Measurements from ENCODE around the gene BEND5. TPM values are rescaled to one million over a fixed set of nuclear protein-coding genes. Genes with fewer than 3 reads are reported as not detected.

Gene BEND5
- total RNA-seq, 4 donors from 2014 or later: 1.1 to 3.5 (median 1.4) TPM

DNA sequence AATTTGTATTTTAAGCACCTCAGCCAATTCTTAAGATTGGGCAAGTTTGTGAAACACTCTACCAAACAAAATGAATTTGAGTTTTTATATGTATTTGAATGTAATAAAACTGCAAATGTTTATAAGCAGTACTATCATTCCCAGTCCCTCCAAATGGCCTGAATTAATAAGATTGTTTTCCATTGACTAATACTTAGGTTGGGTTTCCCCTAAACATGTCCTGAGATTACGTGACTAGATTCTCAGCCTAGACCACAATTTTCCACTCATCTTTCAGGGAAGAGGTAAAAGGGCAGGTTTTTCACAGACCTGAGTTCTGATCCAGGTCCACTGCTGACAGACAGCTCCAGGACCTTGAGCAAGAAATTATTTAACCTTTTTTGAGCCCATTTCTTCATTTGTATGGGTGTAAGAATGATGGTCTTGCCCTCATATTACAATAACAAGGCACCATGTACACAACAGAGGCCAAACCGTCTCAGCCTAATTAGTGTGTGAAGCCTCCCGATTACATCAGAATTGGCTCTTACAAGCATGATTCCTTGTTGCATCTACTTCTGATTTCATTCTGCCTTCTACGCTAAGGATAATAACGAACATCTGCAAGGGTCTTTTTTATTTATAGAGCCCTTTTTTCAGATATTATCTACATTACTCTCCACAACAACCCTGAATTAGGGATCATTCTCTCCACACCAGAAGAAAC, 51.2 kb downstream of the BEND5 start:
- DNase-seq: no peak
- in situ Hi-C loops (cut with MboI; ENCODE audit: low sequenced_read_pairs in 4 of 4): no loop called here
- Histone ChIP-seq H3K4me1 (peaks cover 9 to 12% of the 10 kb centered on the region in 2 donors), H3K9me3 (no peaks in the 10 kb centered on the region), H3K27ac (no peak overlapping the region), H3K27me3 (no peaks in the 10 kb centered on the region), H3K4me3 (no peak overlapping the region), H3K36me3 (no peaks in the 10 kb centered on the region)
- TF ChIP-seq POLR2A (IDR thresholded peaks at IDR 0.05): no peak
- TF ChIP-seq, protein P1, sequence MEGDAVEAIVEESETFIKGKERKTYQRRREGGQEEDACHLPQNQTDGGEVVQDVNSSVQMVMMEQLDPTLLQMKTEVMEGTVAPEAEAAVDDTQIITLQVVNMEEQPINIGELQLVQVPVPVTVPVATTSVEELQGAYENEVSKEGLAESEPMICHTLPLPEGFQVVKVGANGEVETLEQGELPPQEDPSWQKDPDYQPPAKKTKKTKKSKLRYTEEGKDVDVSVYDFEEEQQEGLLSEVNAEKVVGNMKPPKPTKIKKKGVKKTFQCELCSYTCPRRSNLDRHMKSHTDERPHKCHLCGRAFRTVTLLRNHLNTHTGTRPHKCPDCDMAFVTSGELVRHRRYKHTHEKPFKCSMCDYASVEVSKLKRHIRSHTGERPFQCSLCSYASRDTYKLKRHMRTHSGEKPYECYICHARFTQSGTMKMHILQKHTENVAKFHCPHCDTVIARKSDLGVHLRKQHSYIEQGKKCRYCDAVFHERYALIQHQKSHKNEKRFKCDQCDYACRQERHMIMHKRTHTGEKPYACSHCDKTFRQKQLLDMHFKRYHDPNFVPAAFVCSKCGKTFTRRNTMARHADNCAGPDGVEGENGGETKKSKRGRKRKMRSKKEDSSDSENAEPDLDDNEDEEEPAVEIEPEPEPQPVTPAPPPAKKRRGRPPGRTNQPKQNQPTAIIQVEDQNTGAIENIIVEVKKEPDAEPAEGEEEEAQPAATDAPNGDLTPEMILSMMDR (IDR thresholded peaks at IDR 0.05 in 4 of 5, conservative IDR thresholded peaks at IDR 0.05 in 1 of 5): no peak
- intact Hi-C loops (cut with DNase I; ENCODE audit: low total_unique reads): no loop called here
- no peak for ATAC-seq

DNA sequence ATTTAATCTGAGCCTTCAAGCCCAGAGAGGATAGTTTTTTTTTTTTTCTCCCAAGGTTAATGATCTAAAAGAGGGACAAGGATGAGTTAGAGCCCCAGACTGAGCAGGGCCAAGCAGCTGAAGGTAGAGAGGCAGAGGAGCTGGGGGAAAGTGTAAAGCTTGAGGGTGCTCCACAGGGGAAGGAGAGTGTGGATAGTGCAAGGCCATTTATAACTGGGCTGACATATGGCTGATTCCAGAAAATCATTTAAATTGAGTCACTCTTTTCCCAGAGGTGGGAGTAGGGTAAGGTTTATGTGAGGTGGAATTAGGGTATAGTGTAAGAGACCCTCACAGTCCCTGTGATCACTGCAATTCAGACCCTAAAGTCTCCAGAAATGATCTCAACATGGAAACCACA, 55.8 kb downstream of the BEND5 start:
- H3K4me1 ChIP-seq: peaks cover 9 to 12% of the 10 kb centered on the region in 2 donors
- in situ Hi-C loops (cut with MboI; ENCODE audit: low sequenced_read_pairs in 4 of 4) (no loop called here), intact Hi-C loops (cut with DNase I; ENCODE audit: low total_unique reads) (no loop called here)
- DNase-seq: no peak
- H3K9me3 ChIP-seq: no peaks in the 10 kb centered on the region
- TF ChIP-seq, protein P1 (IDR thresholded peaks at IDR 0.05 in 4 of 5, conservative IDR thresholded peaks at IDR 0.05 in 1 of 5): no peak
- no peak for TF ChIP-seq POLR2A (IDR thresholded peaks at IDR 0.05)
- ATAC-seq: no peak
- no peaks in the 10 kb centered on the region for H3K36me3 ChIP-seq
- no peak overlapping the region for H3K27ac ChIP-seq
- H3K27me3 ChIP-seq: no peaks in the 10 kb centered on the region
- H3K4me3 ChIP-seq: no peak overlapping the region

DNA sequence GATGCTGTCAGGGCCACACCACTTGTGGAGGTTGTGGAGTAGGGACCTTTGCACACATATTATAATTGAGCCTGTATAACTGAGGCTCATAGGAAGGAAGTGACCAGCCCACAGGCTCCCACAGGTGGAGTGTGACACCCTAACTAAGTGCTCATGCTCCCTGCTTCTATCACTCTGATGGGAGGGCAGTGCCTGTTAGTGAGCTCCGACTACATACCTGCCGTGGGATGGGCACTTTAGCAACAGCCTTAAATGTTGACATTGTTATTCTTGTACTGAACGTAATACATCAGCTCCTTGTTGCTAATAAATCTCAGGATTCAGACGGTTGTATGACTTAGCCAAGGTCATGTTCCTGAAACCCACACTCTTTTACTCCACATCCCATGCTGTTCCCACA, 58.0 kb downstream of the BEND5 start:
- DNase-seq (no peak), ATAC-seq (no peak)
- H3K27ac ChIP-seq: no peak overlapping the region
- no peak overlapping the region for H3K4me3 ChIP-seq
- in situ Hi-C loops (cut with MboI; ENCODE audit: low sequenced_read_pairs in 4 of 4) (no loop called here), intact Hi-C loops (cut with DNase I; ENCODE audit: low total_unique reads) (no loop called here)
- H3K9me3 ChIP-seq: no peaks in the 10 kb centered on the region
- H3K27me3 ChIP-seq: no peaks in the 10 kb centered on the region
- H3K36me3 ChIP-seq: no peaks in the 10 kb centered on the region
- TF ChIP-seq POLR2A (IDR thresholded peaks at IDR 0.05): no peak
- TF ChIP-seq, protein P1 (IDR thresholded peaks at IDR 0.05 in 4 of 5, conservative IDR thresholded peaks at IDR 0.05 in 1 of 5): no peak
- H3K4me1 ChIP-seq: no peaks in the 10 kb centered on the region

DNA sequence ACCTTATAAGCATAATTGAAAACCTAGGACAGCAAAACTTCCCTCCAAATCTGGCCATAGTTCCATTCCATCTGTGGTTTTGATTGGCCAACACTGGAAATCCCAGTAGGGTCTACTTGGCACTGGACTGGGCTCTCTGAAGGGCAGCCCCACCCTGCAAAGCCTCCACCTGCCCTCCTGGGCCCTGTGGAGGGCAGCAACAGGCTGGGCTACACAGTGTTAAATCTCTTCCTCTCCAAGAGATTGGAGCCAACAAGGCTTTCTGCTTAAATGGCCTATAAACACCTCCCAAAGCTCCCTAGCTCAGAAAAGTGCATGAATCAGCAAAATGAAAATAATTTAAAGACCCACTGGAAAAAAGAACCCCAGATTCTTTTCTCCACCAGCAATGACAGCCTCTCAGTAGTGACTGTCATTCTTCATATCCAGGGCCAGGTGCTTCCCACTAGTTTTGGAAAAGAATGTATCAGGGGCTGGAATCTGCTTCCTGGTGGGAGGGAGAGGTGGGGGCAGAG, 58.5 kb downstream of the BEND5 start:
- DNase-seq (no peak), ATAC-seq (no peak)
- H3K4me3 ChIP-seq: no peak overlapping the region
- H3K4me1 ChIP-seq: no peaks in the 10 kb centered on the region
- TF ChIP-seq, protein P1 (IDR thresholded peaks at IDR 0.05 in 4 of 5, conservative IDR thresholded peaks at IDR 0.05 in 1 of 5): no peak
- no peak for TF ChIP-seq POLR2A (IDR thresholded peaks at IDR 0.05)
- intact Hi-C loops (cut with DNase I; ENCODE audit: low total_unique reads) (no loop called here), in situ Hi-C loops (cut with MboI; ENCODE audit: low sequenced_read_pairs in 4 of 4) (no loop called here)
- no peaks in the 10 kb centered on the region for H3K9me3 ChIP-seq
- H3K27ac ChIP-seq: no peak overlapping the region
- H3K27me3 ChIP-seq: no peaks in the 10 kb centered on the region
- no peaks in the 10 kb centered on the region for H3K36me3 ChIP-seq

All from gastrocnemius medialis (tissue), 4 donors.